Neuron (in vitro differentiated cells): Measurements from ENCODE around the gene TOX2.

ENCODE experiments used
- H2AFZ ChIP-seq: one replicate; pipeline ENCODE4 v1.6.1; 2013; ENCODE audit warnings: low read depth, mild to moderate bottlenecking, inconsistent platforms, low read length, moderate library complexity
- H3K27me3 ChIP-seq: one replicate; pipeline ENCODE4 v1.6.1; 2013; ENCODE audit warnings: low read length; ENCODE audit not compliant: insufficient read depth
- H3K36me3 ChIP-seq: one replicate; pipeline ENCODE4 v1.6.1; 2013; ENCODE audit warnings: low read length; ENCODE audit not compliant: insufficient read depth
- H3K4me1 ChIP-seq: one replicate; pipeline ENCODE4 v1.6.1; 2013; ENCODE audit warnings: low read length; ENCODE audit not compliant: insufficient read depth
- H3K4me3 ChIP-seq: 2 replicates; pipeline ENCODE4 v1.5.1; 2013; ENCODE audit warnings: mild to moderate bottlenecking, low read length, moderate library complexity
- H3K9me3 ChIP-seq: one replicate; pipeline ENCODE4 v1.6.1; 2013; ENCODE audit warnings: low read length

TOX2 gene

DNA sequence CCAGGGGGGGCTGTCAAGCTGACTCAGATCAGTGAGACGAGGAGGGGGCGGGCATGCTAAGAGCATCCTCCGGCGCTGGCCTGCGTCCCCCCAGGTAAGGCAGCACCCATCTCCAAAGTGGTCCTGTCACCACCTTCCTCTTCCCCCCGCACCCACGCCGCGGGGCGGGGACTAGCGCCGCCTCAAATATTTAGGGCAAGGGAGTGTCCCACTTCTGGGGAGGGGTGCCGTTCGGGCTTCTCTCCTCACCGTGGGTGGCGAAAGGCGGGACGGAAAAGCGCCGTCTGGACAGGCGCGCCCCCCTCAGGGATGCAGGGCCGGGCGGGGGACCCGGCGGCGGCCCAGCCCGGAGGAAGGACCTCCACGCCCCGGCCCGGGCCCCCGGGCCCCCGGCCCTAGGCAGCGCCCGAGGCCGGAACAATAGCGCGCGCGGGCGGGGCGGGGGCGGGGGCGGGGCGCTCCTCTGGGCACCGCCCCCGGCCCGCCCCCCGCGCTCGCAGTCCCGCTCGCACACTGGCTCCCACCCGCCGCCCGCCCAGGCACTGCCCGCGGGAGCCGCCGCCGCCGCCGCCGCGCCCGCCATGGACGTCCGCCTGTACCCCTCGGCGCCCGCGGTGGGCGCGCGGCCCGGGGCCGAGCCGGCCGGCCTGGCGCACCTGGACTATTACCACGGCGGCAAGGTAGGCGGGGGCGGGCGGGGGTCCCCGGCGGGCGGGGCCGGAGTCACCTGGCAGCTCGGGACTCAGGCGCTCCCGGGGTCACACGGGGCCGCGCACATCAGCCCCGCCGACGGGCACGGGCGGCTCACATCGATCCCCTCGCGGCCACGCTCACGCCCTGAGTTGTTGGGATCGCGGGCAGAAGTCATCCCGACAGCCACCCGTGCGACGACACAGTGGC, at the start of gene TOX2:
TOX2 (plus strand) TSS at position 542 of the 900 bp plus-strand sequence; CDS start at position 582, 40 bp downstream.
- H3K27me3 ChIP-seq, result peaks cover 35% of the 10 kb centered on the region
- peaks cover 30% of the 10 kb centered on the region for H3K4me1 ChIP-seq
- H3K36me3 ChIP-seq, result no peaks in the 10 kb centered on the region
- H3K4me3 ChIP-seq, result peak within 1 kb of the TSS; percentile 51
- H3K9me3 ChIP-seq, result no peaks in the 10 kb centered on the region
- H2AFZ ChIP-seq, result no peak within 1 kb of the TSS

- Histone ChIP-seq H3K27me3 (peaks cover 3% of the 10 kb centered on the region), H3K4me3 (no peak overlapping the region)
Measured at GRCh38 chr20:43868091-43868490, 46.6 kb upstream of the TOX2 start.

DNA sequence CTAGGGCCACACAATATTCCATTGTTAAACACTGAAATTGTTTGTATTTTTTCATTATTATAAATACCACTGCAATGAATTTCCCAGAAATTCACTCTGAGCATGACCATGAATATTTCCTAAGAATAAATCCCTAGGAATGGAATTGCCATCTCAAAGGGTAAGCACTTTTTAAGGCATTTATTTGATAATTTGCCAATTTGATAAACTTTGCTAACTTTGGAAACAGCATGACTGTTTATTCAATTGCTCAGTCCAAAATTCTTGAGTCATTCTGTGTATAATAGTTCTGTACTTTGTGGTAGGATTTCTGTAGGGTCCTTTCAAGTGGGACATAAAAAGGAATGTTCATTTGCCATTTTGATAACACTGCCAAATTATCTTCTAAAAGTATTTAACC, 44.2 kb upstream of the TOX2 start:
- no peaks in the 10 kb centered on the region for H3K9me3 ChIP-seq
- peaks cover 3% of the 10 kb centered on the region for H3K4me1 ChIP-seq
- H3K36me3 ChIP-seq, result no peaks in the 10 kb centered on the region
- no peaks in the 10 kb centered on the region for H3K27me3 ChIP-seq
- H2AFZ ChIP-seq, result no peak overlapping the region
- H3K4me3 ChIP-seq, result no peak overlapping the region

More at GRCh38 chr20:43868091-43868490, 46.6 kb upstream of the TOX2 start:
- Histone ChIP-seq H2AFZ (no peak overlapping the region), H3K36me3 (no peaks in the 10 kb centered on the region), H3K9me3 (no peaks in the 10 kb centered on the region), H3K4me1 (peaks cover 3% of the 10 kb centered on the region)

DNA sequence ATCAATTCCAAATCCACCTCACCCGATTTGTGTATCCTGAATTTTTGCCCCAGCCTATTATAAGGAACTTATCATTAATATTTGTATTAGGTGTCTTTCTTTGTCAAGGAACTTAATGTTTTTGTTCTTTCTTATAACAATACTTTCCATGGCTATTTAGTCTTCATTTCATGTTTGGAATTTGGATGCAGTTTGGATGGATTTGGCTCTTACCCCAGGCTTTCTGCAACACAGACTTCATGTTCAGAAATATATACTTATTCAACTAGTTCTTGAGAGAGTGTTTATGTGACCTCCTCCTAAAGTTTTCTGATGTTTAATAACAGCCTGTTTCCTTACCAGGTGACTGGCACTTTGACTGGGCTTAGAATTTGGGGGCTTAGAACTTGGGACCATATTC, 35.9 kb upstream of the TOX2 start:
- no peak overlapping the region for H3K4me3 ChIP-seq
- no peaks in the 10 kb centered on the region for H3K27me3 ChIP-seq
- H3K36me3 ChIP-seq, result no peaks in the 10 kb centered on the region
- H3K4me1 ChIP-seq, result no peaks in the 10 kb centered on the region
- H2AFZ ChIP-seq, result no peak overlapping the region
- H3K9me3 ChIP-seq, result no peaks in the 10 kb centered on the region

DNA sequence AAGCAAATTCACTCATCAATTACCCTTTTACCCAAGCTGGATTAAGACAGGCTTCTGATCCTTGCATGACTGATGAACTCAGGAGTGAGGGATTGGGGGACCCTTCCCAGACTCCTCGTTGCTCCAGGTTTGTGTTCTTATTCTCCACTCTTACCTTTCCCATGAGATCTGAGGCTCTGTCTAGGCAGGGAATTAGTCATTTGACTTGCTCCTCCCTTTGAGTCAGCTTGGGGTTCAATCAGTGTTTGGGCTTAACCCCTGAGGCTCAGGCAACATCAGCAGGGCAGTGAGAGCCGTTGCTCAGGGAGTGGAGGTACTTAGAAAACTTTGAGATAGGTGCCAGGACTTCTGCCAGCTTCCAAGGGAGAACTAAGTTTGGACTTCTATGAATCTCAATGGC, 20.7 kb upstream of the TOX2 start:
- Histone ChIP-seq H3K36me3 (no peaks in the 10 kb centered on the region), H3K4me3 (no peak overlapping the region), H2AFZ (no peak overlapping the region), H3K4me1 (peaks cover 13% of the 10 kb centered on the region), H3K9me3 (peaks cover 3% of the 10 kb centered on the region), H3K27me3 (no peaks in the 10 kb centered on the region)

DNA sequence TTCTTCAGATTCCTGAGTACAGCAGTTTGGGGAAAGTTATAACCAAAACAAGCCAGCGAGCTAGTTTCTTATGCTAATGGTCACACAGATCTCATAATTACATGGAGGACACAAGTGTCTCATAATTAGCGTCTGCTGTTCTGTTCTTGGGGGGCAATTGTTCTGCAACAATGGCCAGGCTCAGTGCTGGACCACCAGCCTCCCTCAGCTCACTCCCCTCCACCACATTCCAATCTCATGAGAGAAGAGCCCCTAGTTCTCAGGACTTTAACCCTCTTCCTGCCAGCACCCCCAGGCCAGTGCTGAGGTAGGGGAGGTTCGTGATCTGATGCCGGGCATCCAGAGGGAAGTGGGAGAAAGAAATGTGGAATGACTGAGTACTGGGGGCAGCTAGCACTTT, 20.2 kb upstream of the TOX2 start:
- H2AFZ ChIP-seq, result no peak overlapping the region
- peaks cover 3% of the 10 kb centered on the region for H3K9me3 ChIP-seq
- no peaks in the 10 kb centered on the region for H3K36me3 ChIP-seq
- H3K4me3 ChIP-seq, result no peak overlapping the region
- H3K4me1 ChIP-seq, result peaks cover 13% of the 10 kb centered on the region
- no peaks in the 10 kb centered on the region for H3K27me3 ChIP-seq

GRCh38 chr20:43895235-43895634, 19.4 kb upstream of the TOX2 start:
- no peaks in the 10 kb centered on the region for H3K27me3 ChIP-seq
- peaks cover 19% of the 10 kb centered on the region for H3K4me1 ChIP-seq
- peaks cover 3% of the 10 kb centered on the region for H3K9me3 ChIP-seq
- H2AFZ ChIP-seq, result no peak overlapping the region
- no peak overlapping the region for H3K4me3 ChIP-seq
- H3K36me3 ChIP-seq, result no peaks in the 10 kb centered on the region

GRCh38 chr20:43899274-43900120, 15.2 kb upstream of the TOX2 start:
- Histone ChIP-seq H3K9me3 (peaks cover 4% of the 10 kb centered on the region), H3K36me3 (no peaks in the 10 kb centered on the region), H3K4me1 (peaks cover 37% of the 10 kb centered on the region), H2AFZ (no peak overlapping the region), H3K27me3 (no peaks in the 10 kb centered on the region), H3K4me3 (no peak overlapping the region)

DNA sequence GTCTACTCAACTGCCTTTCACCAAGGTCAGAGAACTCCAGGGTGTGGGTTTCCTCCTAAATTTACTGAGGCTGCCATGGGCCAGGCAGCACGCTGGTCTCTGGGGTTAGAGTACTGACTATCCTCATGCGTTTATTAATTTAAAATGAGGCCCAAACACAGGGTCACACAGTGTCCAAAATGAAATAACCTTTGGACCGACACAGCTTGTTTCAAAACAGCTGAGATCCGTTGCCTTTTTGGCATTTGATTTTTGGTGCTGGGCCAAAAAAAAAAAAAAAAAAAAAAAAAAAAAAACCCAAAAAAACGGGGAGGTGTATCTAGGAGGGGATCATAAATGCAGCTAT, 14.6 kb upstream of the TOX2 start:
- Histone ChIP-seq H3K9me3 (peaks cover 4% of the 10 kb centered on the region), H3K4me1 (peaks cover 37% of the 10 kb centered on the region), H3K27me3 (no peaks in the 10 kb centered on the region), H3K36me3 (no peaks in the 10 kb centered on the region), H2AFZ (no peak overlapping the region), H3K4me3 (no peak overlapping the region)

DNA sequence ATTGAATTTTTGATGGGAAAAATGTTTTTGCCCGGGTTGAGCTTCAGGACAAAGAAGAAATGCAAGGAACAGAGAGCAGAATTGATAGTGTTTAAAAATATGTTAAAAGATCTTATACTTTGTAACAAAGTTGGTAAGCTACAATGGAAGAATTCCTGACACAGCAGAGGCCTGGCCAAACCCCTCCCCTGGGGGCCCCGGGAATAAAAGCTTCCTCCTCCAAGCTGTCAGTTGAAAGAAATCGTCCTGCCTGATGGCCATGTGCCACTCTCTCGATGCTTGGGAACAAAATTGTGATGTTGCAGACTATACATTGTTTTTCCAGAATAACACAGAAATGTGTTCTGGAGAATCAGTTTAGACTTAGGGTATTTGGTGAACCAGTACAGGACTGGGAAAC, 14.2 kb upstream of the TOX2 start:
- Histone ChIP-seq H3K9me3 (peaks cover 4% of the 10 kb centered on the region), H2AFZ (no peak overlapping the region), H3K36me3 (no peaks in the 10 kb centered on the region), H3K4me3 (no peak overlapping the region), H3K4me1 (peaks cover 39% of the 10 kb centered on the region), H3K27me3 (no peaks in the 10 kb centered on the region)

DNA sequence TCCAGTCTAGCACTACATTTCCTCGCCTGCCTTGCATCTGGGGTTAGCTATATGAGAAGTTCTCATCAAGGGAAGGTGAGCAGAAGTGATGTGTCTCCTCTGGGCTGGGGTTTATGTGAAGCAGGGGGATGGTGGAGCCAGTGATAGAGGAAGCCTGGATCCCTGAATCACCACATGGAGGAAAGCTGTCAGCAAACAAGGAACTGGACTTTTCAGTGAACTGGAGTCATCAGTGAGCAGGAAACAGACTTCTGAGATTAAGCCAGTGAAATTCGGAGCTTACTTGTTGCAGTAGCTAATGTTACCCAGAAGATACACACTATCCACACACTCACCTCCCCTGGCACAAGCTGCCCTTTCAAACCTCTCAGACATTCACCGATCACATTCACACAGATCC, 13.4 kb upstream of the TOX2 start:
- H3K4me3 ChIP-seq, result no peak overlapping the region
- peaks cover 4% of the 10 kb centered on the region for H3K9me3 ChIP-seq
- no peaks in the 10 kb centered on the region for H3K27me3 ChIP-seq
- H2AFZ ChIP-seq, result no peak overlapping the region
- H3K4me1 ChIP-seq, result peaks cover 39% of the 10 kb centered on the region
- no peaks in the 10 kb centered on the region for H3K36me3 ChIP-seq

- Histone ChIP-seq H3K4me3 (no peak overlapping the region), H2AFZ (peak overlapping the region; percentile 76), H3K4me1 (peaks cover 39% of the 10 kb centered on the region), H3K9me3 (peaks cover 9% of the 10 kb centered on the region), H3K36me3 (no peaks in the 10 kb centered on the region), H3K27me3 (no peaks in the 10 kb centered on the region)
Measured at GRCh38 chr20:43903953-43904826, 10.5 kb upstream of the TOX2 start.
